BJ (cell line): Measurements from ENCODE around the gene EXOSC3. TPM values are rescaled to one million over a fixed set of nuclear protein-coding genes. Genes with fewer than 3 reads are reported as not detected.

Source experiments
- CTCF ChIA-PET: fragments of 350-600 bp; formaldehyde crosslinking; extraction: SDS; loops from one replicate; lab custom pipeline; 2021; ENCODE audit warnings: antibody characterized with exemption, inconsistent platforms; lab: Yijun Ruan, JAX
- POLR2A ChIA-PET: fragments of 300-600 bp; sonication (Branson Sonifier 250); formaldehyde crosslinking; extraction: SDS; loops from one replicate; lab custom pipeline; 2021; ENCODE audit warnings: antibody characterized with exemption; lab: Charles Lee
- DNase-seq: peaks from one replicate; pipeline ENCODE4 v3.0.0-alpha.2; 2011; ENCODE audit warnings: low read depth
- H3K27me3 ChIP-seq: 2 replicates; pipeline ENCODE4 v1.6.0; 2011; ENCODE audit warnings: low read length; ENCODE audit not compliant: control insufficient read depth, insufficient read depth
- H3K36me3 ChIP-seq: 2 replicates; pipeline ENCODE4 v1.5.1; 2011; ENCODE audit warnings: low read length; ENCODE audit not compliant: control insufficient read depth, insufficient read depth
- H3K4me3 ChIP-seq: 2 replicates; pipeline ENCODE4 v1.5.1; 2011; ENCODE audit warnings: low read depth, mild to moderate bottlenecking, control low read depth, low read length
- polyA plus RNA-seq: library from polyadenylated mRNA; depleted of rRNA; stranded (reverse); fragments of >200 nt; gene quantifications from 2 replicates; pipeline ENCODE4 v1.2.3, GENCODE V29; 2011; rRNA removed
- TF ChIP-seq, protein P1 (sequence below): IDR thresholded peaks from 2 replicates; pipeline ENCODE4 v1.5.1; 2011; ENCODE audit warnings: low read depth, mild to moderate bottlenecking, control low read depth, inconsistent platforms, low read length, moderate library complexity; ENCODE audit not compliant: insufficient read depth

Gene EXOSC3
- polyA plus RNA-seq, 1 experiment = 14.2 TPM

DNA sequence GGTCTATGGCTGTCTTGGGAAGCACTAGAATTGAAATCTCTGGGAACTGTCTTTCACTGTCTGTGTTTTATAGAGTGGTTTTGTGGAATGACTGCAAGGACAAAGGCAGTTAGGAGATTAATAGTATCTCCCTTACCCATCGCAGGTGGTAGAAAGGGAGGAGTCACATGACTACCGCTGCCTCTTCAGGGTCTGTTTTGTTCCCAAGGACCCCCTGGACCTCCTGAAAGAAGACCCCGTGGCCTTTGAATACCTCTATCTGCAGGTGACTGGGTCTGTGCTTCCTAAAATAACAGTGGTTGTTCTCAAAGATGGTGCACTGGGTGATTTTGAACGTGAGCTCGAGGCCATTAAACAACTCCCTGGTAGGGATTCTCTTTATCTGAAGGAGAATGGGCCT, 54.0 kb downstream of the EXOSC3 start:
- ChIA-PET POLR2A (interaction anchor here (0.5 kb wide), 1 partner anchor 32 kb away, joined by 6 read pairs; no protein-coding TSS in a partner anchor), CTCF (no interaction called here)
- Histone ChIP-seq H3K27me3 (peaks cover 8% of the 10 kb centered on the region), H3K36me3 (no peaks in the 10 kb centered on the region), H3K4me3 (no peak overlapping the region)
- DNase-seq = no peak
- TF ChIP-seq, protein P1, sequence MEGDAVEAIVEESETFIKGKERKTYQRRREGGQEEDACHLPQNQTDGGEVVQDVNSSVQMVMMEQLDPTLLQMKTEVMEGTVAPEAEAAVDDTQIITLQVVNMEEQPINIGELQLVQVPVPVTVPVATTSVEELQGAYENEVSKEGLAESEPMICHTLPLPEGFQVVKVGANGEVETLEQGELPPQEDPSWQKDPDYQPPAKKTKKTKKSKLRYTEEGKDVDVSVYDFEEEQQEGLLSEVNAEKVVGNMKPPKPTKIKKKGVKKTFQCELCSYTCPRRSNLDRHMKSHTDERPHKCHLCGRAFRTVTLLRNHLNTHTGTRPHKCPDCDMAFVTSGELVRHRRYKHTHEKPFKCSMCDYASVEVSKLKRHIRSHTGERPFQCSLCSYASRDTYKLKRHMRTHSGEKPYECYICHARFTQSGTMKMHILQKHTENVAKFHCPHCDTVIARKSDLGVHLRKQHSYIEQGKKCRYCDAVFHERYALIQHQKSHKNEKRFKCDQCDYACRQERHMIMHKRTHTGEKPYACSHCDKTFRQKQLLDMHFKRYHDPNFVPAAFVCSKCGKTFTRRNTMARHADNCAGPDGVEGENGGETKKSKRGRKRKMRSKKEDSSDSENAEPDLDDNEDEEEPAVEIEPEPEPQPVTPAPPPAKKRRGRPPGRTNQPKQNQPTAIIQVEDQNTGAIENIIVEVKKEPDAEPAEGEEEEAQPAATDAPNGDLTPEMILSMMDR = no peak

GRCh38 chr9:37730256-37730655, 54.6 kb downstream of the EXOSC3 start:
- ChIA-PET POLR2A (interaction anchor here (0.5 kb wide), 1 partner anchor 31 kb away, joined by 6 read pairs; no protein-coding TSS in a partner anchor), CTCF (no interaction called here)
- peaks cover 5% of the 10 kb centered on the region for H3K27me3 ChIP-seq
- TF ChIP-seq, protein P1 = no peak
- no peak overlapping the region for H3K4me3 ChIP-seq
- no peaks in the 10 kb centered on the region for H3K36me3 ChIP-seq
- DNase-seq = peak; percentile 29

Other genes starting within 250 kb of the EXOSC3 start
- 10.6 and 13.3 TPM in 2 replicates for gene FBXO10, start 208.7 kb downstream of the EXOSC3 start, polyA plus RNA-seq
- 109 and 148 TPM in 2 replicates for gene TOMM5, start 192.5 kb downstream of the EXOSC3 start, polyA plus RNA-seq
- gene FRMPD1, start 134.1 kb downstream of the EXOSC3 start, polyA plus RNA-seq = not detected in 2 replicates
- 5.3 and 5.8 TPM in 2 replicates for gene TRMT10B, start 31.3 kb downstream of the EXOSC3 start, polyA plus RNA-seq
- gene DCAF10, start 15.7 kb upstream of the EXOSC3 start, polyA plus RNA-seq = 22.0 and 25.2 TPM in 2 replicates
- gene SLC25A51, start 119.1 kb upstream of the EXOSC3 start, polyA plus RNA-seq = 15.6 and 24.4 TPM in 2 replicates